Activated CD8-positive, alpha-beta T cell treated with anti-CD3 and anti-CD28 coated beads, Interleukin-2, amount 10 ng/mL, durations not matched to agents 7 days and 5 days (primary cell): ENCODE measurements around the gene PCDHB7. TPM values are rescaled to one million over a fixed set of nuclear protein-coding genes. Genes with fewer than 3 reads are reported as not detected.
"Not testable (repeated sequence)": the region's sequence is repeated elsewhere in the genome, so short reads cannot be mapped to it uniquely, and the experiment has no call there.

Experiments used
- ATAC-seq: fragments of 150-1000 bp; cut with Tn5 transposase; one replicate; pipeline ENCODE4 v1.10.0; 2021; ENCODE audit warnings: moderate library complexity
- CTCF ChIA-PET: fragments of 350-600 bp; sonication (Branson Sonifier 250); formaldehyde crosslinking; loops from one replicate; lab custom pipeline; 2021; ENCODE audit warnings: antibody characterized with exemption; lab: Charles Lee
- POLR2A ChIA-PET: fragments of 350-600 bp; sonication (Branson Sonifier 250); formaldehyde crosslinking; loops from one replicate; lab custom pipeline; 2021; ENCODE audit warnings: antibody characterized with exemption; lab: Charles Lee
- DNase-seq: peaks from one replicate; pipeline ENCODE4 v3.0.0-alpha.2; 2020
- H3K27ac Mint-ChIP-seq: one replicate; pipeline ENCODE4 v1.8.0; 2021; ENCODE audit warnings: mild to moderate bottlenecking, mixed read lengths
- H3K27me3 Mint-ChIP-seq: one replicate; pipeline ENCODE4 v1.8.0; 2021; ENCODE audit warnings: low read depth, mixed read lengths
- H3K36me3 Mint-ChIP-seq: one replicate; pipeline ENCODE4 v1.8.0; 2021; ENCODE audit warnings: low read depth, mixed read lengths
- H3K4me1 Mint-ChIP-seq: one replicate; pipeline ENCODE4 v1.8.0; 2021; ENCODE audit warnings: low read depth, mixed read lengths
- H3K4me3 Mint-ChIP-seq: one replicate; pipeline ENCODE4 v1.8.0; 2021; ENCODE audit warnings: mild to moderate bottlenecking, mixed read lengths
- H3K9me3 Mint-ChIP-seq: one replicate; pipeline ENCODE4 v1.8.0; 2022; ENCODE audit warnings: mixed read lengths; ENCODE audit not compliant: insufficient read depth
- total RNA-seq, 2 experiments: library from RNA; stranded (reverse); gene quantifications; one replicate each; pipeline ENCODE4 v1.2.3, GENCODE V29; 2021

The PCDHB7 gene
- not detected for total RNA-seq

DNA sequence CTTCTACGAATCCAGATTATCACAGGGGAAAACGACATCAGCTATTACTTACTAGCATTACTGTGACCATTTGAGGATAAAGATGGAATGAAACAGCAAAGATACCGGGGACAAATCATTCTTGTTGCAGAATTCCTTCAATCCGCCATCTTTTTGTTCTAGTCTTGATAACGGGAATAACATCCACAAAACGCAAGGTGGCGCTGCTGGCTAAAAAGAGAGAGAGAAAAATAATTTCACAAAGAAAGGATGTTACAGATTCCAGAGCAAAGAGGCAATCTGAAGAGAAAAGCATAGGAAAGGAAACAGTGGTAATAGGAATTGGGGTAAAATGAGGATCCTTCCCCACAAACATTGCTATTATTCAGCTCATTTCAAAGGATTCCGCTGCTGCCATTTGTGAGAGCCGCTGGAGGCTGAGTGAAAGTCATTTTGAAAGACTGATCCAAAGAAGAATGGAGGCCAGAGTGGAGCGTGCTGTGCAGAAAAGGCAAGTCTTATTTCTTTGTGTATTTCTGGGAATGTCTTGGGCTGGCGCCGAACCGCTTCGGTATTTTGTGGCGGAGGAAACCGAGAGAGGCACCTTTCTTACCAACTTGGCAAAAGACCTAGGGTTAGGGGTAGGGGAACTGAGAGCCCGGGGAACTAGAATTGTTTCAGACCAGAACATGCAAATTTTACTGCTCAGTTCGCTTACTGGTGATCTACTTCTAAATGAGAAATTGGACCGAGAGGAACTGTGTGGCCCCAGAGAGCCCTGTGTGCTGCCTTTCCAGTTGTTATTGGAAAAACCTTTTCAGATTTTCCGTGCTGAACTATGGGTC is at the start of gene PCDHB7:
Gene PCDHB7 (plus strand): TSS at position 264 of the 824 bp plus-strand sequence. CDS start 192 bp downstream, at position 456.
- ATAC-seq, result no peak
- H3K27me3 Mint-ChIP-seq, result peaks cover 3% of the 10 kb centered on the region
- no peak within 1 kb of the TSS for H3K27ac Mint-ChIP-seq
- CTCF ChIA-PET, result no interaction called here
- POLR2A ChIA-PET, result no interaction called here
- no peaks in the 10 kb centered on the region for H3K4me1 Mint-ChIP-seq
- H3K9me3 Mint-ChIP-seq, result peaks cover 19% of the 10 kb centered on the region
- DNase-seq, result peak; percentile 33
- H3K36me3 Mint-ChIP-seq, result no peaks in the 10 kb centered on the region
- no peak within 1 kb of the TSS for H3K4me3 Mint-ChIP-seq

GRCh38 chr5:141123396-141124135 is 48.9 kb upstream of the PCDHB7 start:
- H3K27me3 Mint-ChIP-seq, CTCF ChIA-PET, H3K9me3 Mint-ChIP-seq, POLR2A ChIA-PET, DNase-seq, H3K4me3 Mint-ChIP-seq, H3K36me3 Mint-ChIP-seq, ATAC-seq, H3K27ac Mint-ChIP-seq, H3K4me1 Mint-ChIP-seq: not testable (repeated sequence)

DNA sequence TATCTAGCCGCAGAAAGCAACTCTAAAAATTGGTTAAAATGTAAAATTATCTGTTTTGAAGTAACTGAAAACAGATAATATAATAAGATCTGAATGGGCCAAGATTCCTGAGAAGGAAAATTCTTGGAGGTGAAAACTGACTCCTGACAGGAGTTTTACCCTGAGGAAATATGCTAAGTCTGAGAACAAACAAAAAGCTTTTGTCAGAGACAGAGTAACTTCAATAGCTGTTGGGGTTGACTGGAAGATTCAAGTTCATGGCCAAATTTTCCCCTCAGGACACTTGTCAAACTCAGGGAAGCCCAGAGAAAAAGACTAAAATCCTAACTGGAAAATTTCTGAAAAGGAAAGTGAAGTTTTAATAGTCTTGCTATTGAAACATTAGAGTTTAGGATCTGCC is 45.1 kb upstream of the PCDHB7 start:
- Mint-ChIP-seq H3K36me3 (no peaks in the 10 kb centered on the region), H3K4me3 (no peak overlapping the region), H3K9me3 (peaks cover 6% of the 10 kb centered on the region), H3K27ac (no peak overlapping the region), H3K4me1 (no peaks in the 10 kb centered on the region), H3K27me3 (no peaks in the 10 kb centered on the region)
- ChIA-PET POLR2A (no interaction called here), CTCF (no interaction called here)
- DNase-seq (no peak), ATAC-seq (no peak)

DNA sequence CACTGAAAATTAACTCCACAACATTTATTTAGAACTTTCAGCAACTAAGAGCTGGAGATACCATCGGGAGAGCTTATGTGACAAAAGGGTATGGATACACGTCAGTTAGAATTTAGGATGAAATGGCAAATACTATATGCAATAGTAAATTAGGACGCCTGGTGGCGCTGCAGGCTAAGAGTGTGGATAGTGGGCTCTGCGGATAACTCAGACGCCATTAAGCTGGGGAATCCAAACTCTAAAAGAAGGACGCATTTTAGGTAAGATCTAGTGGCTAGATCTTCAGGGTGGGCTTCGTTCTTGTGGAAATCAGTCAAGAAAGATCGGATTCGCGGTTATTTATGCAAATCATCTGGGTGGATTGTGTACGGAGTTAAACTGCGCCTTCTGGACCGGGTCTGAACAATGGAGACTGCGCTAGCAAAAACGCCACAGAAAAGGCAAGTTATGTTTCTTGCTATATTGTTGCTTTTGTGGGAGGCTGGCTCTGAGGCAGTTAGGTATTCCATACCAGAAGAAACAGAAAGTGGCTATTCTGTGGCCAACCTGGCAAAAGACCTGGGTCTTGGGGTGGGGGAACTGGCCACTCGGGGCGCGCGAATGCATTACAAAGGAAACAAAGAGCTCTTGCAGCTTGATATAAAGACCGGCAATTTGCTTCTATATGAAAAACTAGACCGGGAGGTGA is 37.3 kb upstream of the PCDHB7 start, which contains the start of gene PCDHB5:
Gene PCDHB5 (plus strand): TSS at position 177 of the 688 bp plus-strand sequence. CDS start 229 bp downstream, at position 406.
- Mint-ChIP-seq H3K4me1 (no peaks in the 10 kb centered on the region), H3K27ac (no peak within 1 kb of the TSS), H3K4me3 (no peak within 1 kb of the TSS), H3K27me3 (no peaks in the 10 kb centered on the region), H3K36me3 (peaks cover 2% of the 10 kb centered on the region), H3K9me3 (peaks cover 45% of the 10 kb centered on the region)
- CTCF ChIA-PET, result no interaction called here
- DNase-seq (no peak), ATAC-seq (no peak)
- POLR2A ChIA-PET, result no interaction called here

DNA sequence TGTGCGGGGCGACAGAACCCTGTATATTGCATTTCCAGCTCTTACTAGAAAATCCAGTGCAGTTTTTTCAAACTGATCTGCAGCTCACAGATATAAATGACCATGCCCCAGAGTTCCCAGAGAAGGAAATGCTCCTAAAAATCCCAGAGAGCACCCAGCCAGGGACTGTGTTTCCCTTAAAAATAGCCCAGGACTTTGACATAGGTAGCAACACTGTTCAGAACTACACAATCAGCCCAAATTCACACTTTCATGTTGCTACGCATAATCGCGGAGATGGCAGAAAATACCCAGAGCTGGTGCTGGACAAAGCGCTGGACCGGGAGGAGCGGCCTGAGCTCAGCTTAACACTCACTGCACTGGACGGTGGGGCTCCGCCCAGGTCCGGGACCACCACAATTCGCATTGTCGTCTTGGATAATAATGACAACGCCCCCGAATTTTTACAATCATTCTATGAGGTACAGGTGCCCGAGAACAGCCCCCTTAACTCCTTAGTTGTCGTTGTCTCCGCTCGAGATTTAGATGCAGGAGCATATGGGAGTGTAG is 36.7 kb upstream of the PCDHB7 start:
- CTCF ChIA-PET, result no interaction called here

DNA sequence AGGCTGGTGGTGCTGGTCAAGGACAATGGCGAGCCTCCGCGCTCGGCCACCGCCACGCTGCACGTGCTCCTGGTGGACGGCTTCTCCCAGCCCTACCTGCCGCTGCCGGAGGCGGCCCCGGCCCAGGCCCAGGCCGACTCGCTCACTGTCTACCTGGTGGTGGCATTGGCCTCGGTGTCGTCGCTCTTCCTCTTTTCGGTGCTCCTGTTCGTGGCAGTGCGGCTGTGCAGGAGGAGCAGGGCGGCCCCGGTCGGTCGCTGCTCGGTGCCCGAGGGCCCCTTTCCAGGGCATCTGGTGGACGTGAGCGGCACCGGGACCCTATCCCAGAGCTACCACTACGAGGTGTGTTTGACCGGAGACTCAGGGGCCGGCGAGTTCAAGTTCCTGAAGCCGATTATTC is 35.1 kb upstream of the PCDHB7 start:
- ATAC-seq, POLR2A ChIA-PET, H3K36me3 Mint-ChIP-seq: not testable (repeated sequence)

More for the DNA sequence above, 36.7 kb upstream of the PCDHB7 start:
- Mint-ChIP-seq H3K36me3 (peaks cover 2% of the 10 kb centered on the region), H3K27me3 (no peaks in the 10 kb centered on the region), H3K27ac (no peak overlapping the region), H3K4me3 (no peak overlapping the region), H3K9me3 (peaks cover 45% of the 10 kb centered on the region), H3K4me1 (no peaks in the 10 kb centered on the region)
- DNase-seq, result no peak
- no peak for ATAC-seq
- POLR2A ChIA-PET, result no interaction called here

DNA sequence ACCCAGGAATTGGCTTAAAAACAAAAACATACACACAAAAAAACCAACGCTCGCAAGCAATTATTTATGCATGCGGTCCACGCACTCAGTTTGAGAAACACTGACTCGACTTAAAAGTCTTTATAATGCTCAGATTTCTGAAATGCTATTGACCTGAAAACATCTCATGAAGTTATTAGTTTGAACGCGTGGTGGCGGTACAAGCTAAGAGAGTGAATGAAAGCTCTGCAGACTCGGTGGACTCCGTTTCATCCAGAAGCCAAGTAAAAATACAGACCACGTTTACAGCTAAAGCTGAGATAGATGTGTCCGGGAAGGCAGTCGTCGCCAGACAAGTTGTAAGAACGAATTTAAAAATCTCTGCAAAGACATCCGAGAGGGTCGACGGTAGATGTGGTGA is 22.6 kb upstream of the PCDHB7 start, which contains the start of gene PCDHB6:
Gene PCDHB6 (plus strand): TSS at position 246 of the 400 bp plus-strand sequence. CDS start 201 bp downstream, outside the sequence.
- ChIA-PET CTCF (no interaction called here), POLR2A (no interaction called here)
- H3K36me3 Mint-ChIP-seq, result peaks cover 5% of the 10 kb centered on the region
- H3K27me3 Mint-ChIP-seq, result no peaks in the 10 kb centered on the region
- no peak for ATAC-seq
- H3K27ac Mint-ChIP-seq, result no peak within 1 kb of the TSS
- H3K9me3 Mint-ChIP-seq, result peaks cover 16% of the 10 kb centered on the region
- H3K4me3 Mint-ChIP-seq, result no peak within 1 kb of the TSS
- no peaks in the 10 kb centered on the region for H3K4me1 Mint-ChIP-seq
- no peak for DNase-seq

More for the DNA sequence above, 35.1 kb upstream of the PCDHB7 start:
- H3K27me3 Mint-ChIP-seq, H3K4me1 Mint-ChIP-seq, DNase-seq, H3K27ac Mint-ChIP-seq, H3K4me3 Mint-ChIP-seq, CTCF ChIA-PET: not testable (repeated sequence)
- peaks cover 39% of the 10 kb centered on the region for H3K9me3 Mint-ChIP-seq

DNA sequence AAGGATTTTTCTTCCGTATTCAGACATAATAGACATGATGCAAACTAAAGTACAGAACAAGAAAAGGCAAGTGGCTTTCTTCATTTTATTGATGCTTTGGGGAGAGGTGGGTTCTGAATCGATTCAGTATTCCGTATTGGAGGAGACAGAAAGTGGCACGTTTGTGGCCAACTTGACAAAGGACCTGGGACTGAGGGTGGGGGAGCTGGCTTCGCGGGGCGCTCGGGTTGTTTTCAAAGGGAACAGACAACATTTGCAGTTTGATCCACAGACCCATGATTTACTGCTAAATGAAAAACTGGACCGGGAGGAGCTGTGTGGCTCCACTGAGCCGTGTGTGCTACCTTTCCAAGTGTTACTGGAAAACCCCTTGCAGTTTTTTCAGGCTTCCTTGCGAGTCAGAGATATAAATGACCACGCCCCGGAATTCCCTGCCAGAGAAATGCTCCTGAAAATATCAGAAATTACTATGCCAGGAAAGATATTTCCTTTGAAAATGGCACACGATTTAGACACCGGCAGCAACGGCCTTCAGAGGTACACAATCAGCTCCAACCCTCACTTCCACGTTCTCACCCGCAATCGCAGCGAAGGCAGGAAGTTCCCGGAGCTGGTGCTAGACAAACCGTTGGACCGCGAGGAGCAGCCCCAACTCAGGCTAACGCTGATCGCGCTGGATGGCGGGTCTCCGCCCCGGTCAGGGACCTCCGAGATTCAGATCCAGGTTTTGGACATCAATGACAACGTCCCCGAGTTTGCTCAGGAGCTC is 22.0 kb upstream of the PCDHB7 start:
- ChIA-PET POLR2A (no interaction called here), CTCF (no interaction called here)
- Mint-ChIP-seq H3K4me1 (no peaks in the 10 kb centered on the region), H3K27ac (no peak overlapping the region), H3K27me3 (no peaks in the 10 kb centered on the region), H3K4me3 (no peak overlapping the region), H3K36me3 (peaks cover 5% of the 10 kb centered on the region), H3K9me3 (peaks cover 16% of the 10 kb centered on the region)
- DNase-seq, result no peak
- no peak for ATAC-seq

- ChIA-PET POLR2A (no interaction called here), CTCF (no interaction called here)
- Mint-ChIP-seq H3K36me3 (peaks cover 5% of the 10 kb centered on the region), H3K27ac (no peak overlapping the region), H3K4me3 (no peak overlapping the region), H3K27me3 (peaks cover under 1% of the 10 kb centered on the region), H3K4me1 (no peaks in the 10 kb centered on the region), H3K9me3 (peaks cover 18% of the 10 kb centered on the region)
- ATAC-seq, result no peak
- no peak for DNase-seq
Observed at GRCh38 chr5:141150993-141151325, 21.5 kb upstream of the PCDHB7 start.

DNA sequence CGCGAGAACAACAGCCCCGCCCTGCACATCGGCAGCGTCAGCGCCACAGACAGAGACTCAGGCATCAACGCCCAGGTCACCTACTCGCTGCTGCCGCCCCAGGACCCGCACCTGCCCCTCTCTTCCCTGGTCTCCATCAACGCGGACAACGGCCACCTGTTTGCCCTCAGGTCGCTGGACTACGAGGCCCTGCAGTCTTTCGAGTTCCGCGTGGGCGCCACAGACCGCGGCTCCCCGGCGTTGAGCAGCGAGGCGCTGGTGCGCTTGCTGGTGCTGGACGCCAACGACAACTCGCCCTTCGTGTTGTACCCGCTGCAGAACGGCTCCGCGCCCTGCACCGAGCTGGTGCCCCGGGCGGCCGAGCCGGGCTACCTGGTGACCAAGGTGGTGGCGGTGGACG is 20.8 kb upstream of the PCDHB7 start:
- POLR2A ChIA-PET, H3K4me3 Mint-ChIP-seq, DNase-seq, H3K27me3 Mint-ChIP-seq, H3K4me1 Mint-ChIP-seq, CTCF ChIA-PET, ATAC-seq, H3K36me3 Mint-ChIP-seq: not testable (repeated sequence)
- H3K27ac Mint-ChIP-seq, result peak overlapping the region; percentile 55
- peaks cover 25% of the 10 kb centered on the region for H3K9me3 Mint-ChIP-seq

GRCh38 chr5:141152096-141152495 is 20.3 kb upstream of the PCDHB7 start:
- CTCF ChIA-PET, H3K4me1 Mint-ChIP-seq, H3K27me3 Mint-ChIP-seq, DNase-seq, H3K4me3 Mint-ChIP-seq, H3K27ac Mint-ChIP-seq, ATAC-seq, POLR2A ChIA-PET, H3K36me3 Mint-ChIP-seq: not testable (repeated sequence)
- H3K9me3 Mint-ChIP-seq, result peaks cover 30% of the 10 kb centered on the region
